H1 (cell line): ENCODE measurements around the gene MPND. TPM values are rescaled to one million over a fixed set of nuclear protein-coding genes. Genes with fewer than 3 reads are reported as not detected.

Source experiments
- CTCF ChIA-PET: fragments of 300-600 bp; sonication (Branson Sonifier 250); formaldehyde crosslinking; loops from one replicate; lab custom pipeline; 2021; ENCODE audit not compliant: partially characterized antibody; lab: Charles Lee
- POLR2A ChIA-PET: fragments of 300-600 bp; sonication (Branson Sonifier 250); formaldehyde crosslinking; loops from one replicate; lab custom pipeline; 2021; ENCODE audit warnings: inconsistent platforms; ENCODE audit not compliant: partially characterized antibody; lab: Charles Lee
- DNase-seq, 2 experiments: peaks; one replicate each; pipeline versions ENCODE4 v3.0.0 to v3.0.0-alpha.2; 2010 to 2022; ENCODE audit warnings: low spot score in 2 of 2, low read depth in 1 of 2, mixed read lengths in 1 of 2
- FAIRE-seq: peaks from 2 replicates; lab custom pipeline; 2011; peaks lifted over from hg19 to GRCh38; lab: Jason Lieb, UNC
- H2AFZ ChIP-seq: 2 replicates; pipeline ENCODE4 v1.8.1; 2012; ENCODE audit warnings: low read length, inconsistent platforms
- H2AK5ac ChIP-seq: 2 replicates; pipeline ENCODE4 v1.6.1; 2013; ENCODE audit warnings: low read depth, low read length
- H2BK120ac ChIP-seq: replicated peaks from 2 replicates; pipeline ENCODE3; 2013; ENCODE audit warnings: low read depth, low read length, inconsistent platforms
- H2BK12ac ChIP-seq: 2 replicates; pipeline ENCODE4 v1.6.1; 2013; ENCODE audit warnings: low read depth, low read length
- H2BK15ac ChIP-seq: 2 replicates; pipeline ENCODE4 v1.6.1; 2013; ENCODE audit warnings: low read length
- H2BK20ac ChIP-seq: 2 replicates; pipeline ENCODE4 v1.6.1; 2013; ENCODE audit warnings: low read length
- H2BK5ac ChIP-seq: 2 replicates; pipeline ENCODE4 v1.6.1; 2013; ENCODE audit warnings: low read depth, low read length
- H3K14ac ChIP-seq: 2 replicates; pipeline ENCODE4 v1.6.1; 2013; ENCODE audit warnings: inconsistent platforms; ENCODE audit not compliant: insufficient read length
- H3K18ac ChIP-seq: 2 replicates; pipeline ENCODE4 v1.6.1; 2013; ENCODE audit warnings: low read length; ENCODE audit errors: extremely low read depth
- H3K23ac ChIP-seq: 2 replicates; pipeline ENCODE4 v1.6.1; 2013; ENCODE audit warnings: inconsistent platforms; ENCODE audit not compliant: insufficient read length
- H3K23me2 ChIP-seq: 2 replicates; pipeline ENCODE4 v1.6.1; 2013; ENCODE audit warnings: low read depth, low read length
- H3K27ac ChIP-seq: 2 replicates; pipeline ENCODE4 v1.6.1; 2011; ENCODE audit warnings: low read depth, low read length, inconsistent platforms
- H3K27me3 ChIP-seq, 4 experiments: replicated peaks in 1 of 4; 1 replicate in 1 of 4; 2 replicates in 3 of 4; pipeline versions ENCODE4 v1.6.1 to v1.8.1; 2011 to 2013; ENCODE audit warnings: low read length in 3 of 4, mild to moderate bottlenecking in 3 of 4, inconsistent platforms in 2 of 4, mixed read lengths in 2 of 4, moderate library complexity in 1 of 4; ENCODE audit not compliant: control insufficient read depth in 3 of 4, insufficient read depth in 3 of 4; ENCODE audit errors: extremely low read depth in 1 of 4
- H3K36me3 ChIP-seq, 4 experiments: 2 replicates each; pipeline versions ENCODE4 v1.6.1 to v1.8.1; 2011 to 2013; ENCODE audit warnings: mild to moderate bottlenecking in 4 of 4, low read length in 3 of 4, moderate library complexity in 2 of 4, control low read depth in 1 of 4, inconsistent platforms in 1 of 4; ENCODE audit not compliant: insufficient read depth in 4 of 4, control insufficient read depth in 2 of 4
- H3K4ac ChIP-seq: replicated peaks from 2 replicates; pipeline ENCODE3; 2013; ENCODE audit warnings: low read length, low read depth, mixed read lengths, inconsistent platforms; ENCODE audit not compliant: insufficient read length
- H3K4me1 ChIP-seq, 4 experiments: replicated peaks in 1 of 4; 1 replicate in 1 of 4; 2 replicates in 3 of 4; pipeline versions ENCODE4 v1.6.1 to v1.8.1; 2011 to 2013; ENCODE audit warnings: low read length in 3 of 4, inconsistent platforms in 2 of 4, mixed read lengths in 1 of 4; ENCODE audit not compliant: insufficient read depth in 4 of 4, control insufficient read depth in 3 of 4
- H3K4me2 ChIP-seq, 2 experiments: 2 replicates each; pipeline versions ENCODE4 v1.6.1 to v1.8.1; 2011 to 2013; ENCODE audit warnings: low read depth in 2 of 2, low read length in 2 of 2, control low read depth in 1 of 2, inconsistent platforms in 1 of 2, mild to moderate bottlenecking in 1 of 2; ENCODE audit not compliant: insufficient read depth in 1 of 2
- H3K4me3 ChIP-seq, 4 experiments: fragments of 200-600, 300-600 bp in 1 of 4; sonication (generic), shearing (Covaris generic), sonication (Bioruptor Twin) in 1 of 4; 2 replicates each; pipeline versions ENCODE4 v1.5.1 to v1.8.1; 2011 to 2016; ENCODE audit warnings: low read length in 4 of 4, low read depth in 3 of 4, control low read depth in 2 of 4, inconsistent platforms in 2 of 4, mild to moderate bottlenecking in 2 of 4, mixed read lengths in 1 of 4, moderate library complexity in 1 of 4; ENCODE audit not compliant: insufficient read depth in 2 of 4; ENCODE audit errors: extremely low read depth in 1 of 4
- H3K56ac ChIP-seq: replicated peaks from 2 replicates; pipeline ENCODE3; 2013; ENCODE audit warnings: low read depth, mild to moderate bottlenecking, mixed read lengths, low read length, inconsistent platforms; ENCODE audit not compliant: insufficient read length
- H3K79me1 ChIP-seq: 2 replicates; pipeline ENCODE4 v1.6.1; 2013; ENCODE audit warnings: low read depth, low read length, control low read depth
- H3K79me2 ChIP-seq, 2 experiments: 2 replicates each; pipeline versions ENCODE4 v1.6.1 to v1.8.1; 2012 to 2013; ENCODE audit warnings: low read length in 2 of 2, mild to moderate bottlenecking in 2 of 2, inconsistent platforms in 1 of 2; ENCODE audit not compliant: insufficient read depth in 2 of 2, control insufficient read depth in 1 of 2
- H3K9ac ChIP-seq, 4 experiments: replicated peaks in 1 of 4; 1 replicate in 1 of 4; 2 replicates in 3 of 4; pipeline versions ENCODE4 v1.6.1 to v1.8.1; 2011 to 2013; ENCODE audit warnings: low read depth in 3 of 4, low read length in 3 of 4, control low read depth in 2 of 4, mild to moderate bottlenecking in 2 of 4, moderate library complexity in 2 of 4, inconsistent platforms in 1 of 4; ENCODE audit errors: extremely low read depth in 1 of 4
- H3K9me3 ChIP-seq, 2 experiments: 2 replicates each; pipeline versions ENCODE4 v1.6.1 to v1.8.1; 2012 to 2013; ENCODE audit warnings: mild to moderate bottlenecking in 2 of 2, moderate library complexity in 2 of 2, control low read depth in 1 of 2, inconsistent platforms in 1 of 2, low read depth in 1 of 2, low read length in 1 of 2, mixed read lengths in 1 of 2; ENCODE audit not compliant: insufficient read depth in 2 of 2
- H4K20me1 ChIP-seq, 2 experiments: replicated peaks in 1 of 2; 2 replicates each; pipeline versions ENCODE3 to v1.8.1; 2011 to 2013; ENCODE audit warnings: inconsistent platforms in 2 of 2, low read length in 2 of 2, mild to moderate bottlenecking in 1 of 2; ENCODE audit not compliant: insufficient read depth in 2 of 2, control insufficient read depth in 1 of 2
- H4K5ac ChIP-seq: 2 replicates; pipeline ENCODE4 v1.6.1; 2013; ENCODE audit warnings: low read length, low read depth, mixed read lengths, inconsistent platforms; ENCODE audit not compliant: insufficient read length
- H4K8ac ChIP-seq: 2 replicates; pipeline ENCODE4 v1.8.0; 2013; ENCODE audit warnings: mild to moderate bottlenecking, moderate library complexity, low read length, inconsistent platforms; ENCODE audit not compliant: insufficient read depth; ENCODE audit errors: extremely low read depth
- H4K91ac ChIP-seq: replicated peaks from 2 replicates; pipeline ENCODE3; 2013; ENCODE audit warnings: low read length, mixed read lengths, inconsistent platforms; ENCODE audit not compliant: insufficient read length
- ASH2L ChIP-seq: fragments of 200-600, 300-600 bp; sonication (generic); IDR thresholded peaks from one replicate; pipeline ENCODE4 v1.7.1; 2017; ENCODE audit warnings: low read length
- BCL11A ChIP-seq, 2 experiments: IDR thresholded peaks; one replicate each; pipeline ENCODE4 v1.6.1; 2011; ENCODE audit warnings: low read depth in 2 of 2, low read length in 2 of 2, mild to moderate bottlenecking in 2 of 2
- NANOG ChIP-seq: IDR thresholded peaks from 2 replicates; pipeline ENCODE4 v1.6.1; 2011; ENCODE audit warnings: low read length, low read depth, mild to moderate bottlenecking, inconsistent platforms; ENCODE audit not compliant: insufficient read depth, poor library complexity, severe bottlenecking
- RAD21 ChIP-seq, 2 experiments: IDR thresholded peaks in 1 of 2; conservative IDR thresholded peaks in 1 of 2; 2 replicates each; pipeline ENCODE4 v1.6.1; 2011; ENCODE audit warnings: low read depth in 2 of 2, low read length in 2 of 2, improper control_type of control experiment in 1 of 2, inconsistent platforms in 1 of 2, mild to moderate bottlenecking in 1 of 2, moderate library complexity in 1 of 2
- SIN3A ChIP-seq, 2 experiments: IDR thresholded peaks in 1 of 2; conservative IDR thresholded peaks in 1 of 2; 2 replicates each; pipeline ENCODE4 v1.6.1; 2011 to 2012; ENCODE audit warnings: low read length in 2 of 2, improper control_type of control experiment in 1 of 2, low read depth in 1 of 2, mild to moderate bottlenecking in 1 of 2
- SUZ12 ChIP-seq: fragments of 200-600 bp; sonication (generic); IDR thresholded peaks from 2 replicates; pipeline ENCODE4 v1.6.1; 2012; ENCODE audit warnings: mild to moderate bottlenecking, inconsistent platforms, low read length, moderate library complexity, mixed read lengths
- TAF1 ChIP-seq: IDR thresholded peaks from 2 replicates; pipeline ENCODE4 v1.6.1; 2011; ENCODE audit warnings: mild to moderate bottlenecking, low read depth, low read length
- TCF12 ChIP-seq: IDR thresholded peaks from 2 replicates; pipeline ENCODE4 v1.6.1; 2011; ENCODE audit warnings: low read depth, mild to moderate bottlenecking, low read length
- YY1 ChIP-seq: IDR thresholded peaks from 2 replicates; pipeline ENCODE4 v1.6.1; 2011; ENCODE audit warnings: low read depth, mild to moderate bottlenecking, low read length
- WGBS, 2 experiments: shearing (Covaris generic) in 1 of 2; methylation state at CpG; one replicate each; pipeline versions ENCODE4 v1.1.6 to v1.1.7; 2013 to 2015; ENCODE audit warnings: low lambda C conversion rate in 2 of 2, mixed read lengths in 2 of 2, inconsistent platforms in 1 of 2, low coverage in 1 of 2, missing lambda C conversion rate in 1 of 2; ENCODE audit not compliant: insufficient replicate concordance in 2 of 2, insufficient coverage in 1 of 2, insufficient read length in 1 of 2; ENCODE audit errors: extremely low coverage in 1 of 2, missing lambda C conversion rate in 1 of 2; 5-methylcytosine and 5-hydroxymethylcytosine counted together
- polyA plus RNA-seq, 7 experiments: library from polyadenylated mRNA; depleted of rRNA in 3 of 7; stranded (reverse) in 5 of 7; unstranded in 2 of 7; fragments of >200 nt in 5 of 7; fragments of 200-250 nt in 2 of 7; gene quantifications; 1 replicate in 5 of 7; 2 replicates in 1 of 7; 4 replicates in 1 of 7; pipeline versions ENCODE4 v1.2.1 to v1.2.3, GENCODE V29; 2011 to 2013; ENCODE audit warnings: missing spikeins in 2 of 7, mixed read lengths in 2 of 7
- total RNA-seq: library from RNA; stranded (reverse); fragmentation: NEBNext Ultra II Directional; extraction: Animal tissue kit (Norgen Biotek cat#: 25700); gene quantifications from 2 replicates; pipeline ENCODE4 v1.2.1, GENCODE V29; 2021
- TF ChIP-seq, protein P1 (sequence below): IDR thresholded peaks from 2 replicates; pipeline ENCODE4 v1.6.1; 2012; ENCODE audit warnings: inconsistent platforms

MPND gene
- total and polyA plus RNA-seq, 2 of the 8 experiments (the other 6 are each of a cell fraction or from before 2014, with no cell fraction given) = 22.9 to 27.7 TPM

DNA sequence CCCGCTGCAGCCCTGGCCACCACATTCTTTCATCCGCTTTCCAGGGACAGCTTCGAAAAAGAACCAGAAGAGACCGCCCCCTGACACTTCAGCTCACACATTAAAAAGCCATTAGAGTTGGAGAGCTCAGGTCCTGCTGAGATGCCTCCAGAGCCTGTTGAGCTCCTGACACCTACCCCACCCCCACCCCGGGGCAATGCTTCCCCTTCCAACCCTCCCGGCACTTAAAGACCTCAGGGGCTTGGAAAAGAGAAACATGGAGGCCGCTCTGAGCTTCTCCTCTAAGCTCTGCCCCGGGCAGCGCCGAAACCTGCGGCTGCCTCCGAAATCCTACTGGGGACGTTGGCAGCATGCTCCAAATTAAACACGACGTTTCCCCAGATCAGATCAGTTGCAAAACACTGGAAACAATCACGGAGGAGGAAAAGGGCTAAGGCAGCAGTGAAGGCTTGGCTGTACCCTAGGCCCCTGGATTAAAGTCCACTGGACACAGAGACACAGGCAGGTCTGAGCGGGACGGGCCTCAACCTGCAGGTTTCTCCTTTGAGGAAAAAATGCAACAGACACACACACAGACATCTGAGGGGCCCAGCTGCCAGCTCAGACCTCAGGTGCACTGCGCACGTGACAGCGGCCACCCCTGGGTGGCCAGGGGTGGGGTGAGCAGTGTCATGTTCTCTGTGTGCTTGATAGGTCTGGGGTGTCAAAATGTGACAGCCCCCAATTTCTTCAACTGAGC lies 47.4 kb downstream of the MPND start:
- POLR2A ChIA-PET = interaction anchor here (0.7 to 5.2 kb wide), 13 partner anchors 9 to 66 kb away, joined by 3 to 57 read pairs (median 4); partner anchors contain the start of genes CHAF1A and SH3GL1
- no peak for TF ChIP-seq SUZ12
- TF ChIP-seq ASH2L = peak; percentile 14
- TF ChIP-seq YY1 = peak; percentile 71
- peak in 1 of 2 experiments; percentile 8; a peak in 1 of 4 replicates for TF ChIP-seq RAD21 (IDR thresholded peaks at IDR 0.05 in 1 of 2, conservative IDR thresholded peaks at IDR 0.05 in 1 of 2; ENCODE audit: low read depth in 2 of 2, low read length in 2 of 2)
- TF ChIP-seq TAF1 = 0 out of 2 replicates have a peak, but pooled peaks have one; percentile 27
- TF ChIP-seq TCF12 = no peak
- TF ChIP-seq SIN3A (conservative IDR thresholded peaks at IDR 0.05 in 1 of 2, IDR thresholded peaks at IDR 0.05 in 1 of 2; ENCODE audit: low read depth in 1 of 2, low read length in 2 of 2) = peak; percentile 54 to 58; a peak in 1 of 4 replicates
- peak; percentile 57 for TF ChIP-seq NANOG
- TF ChIP-seq, protein P1, sequence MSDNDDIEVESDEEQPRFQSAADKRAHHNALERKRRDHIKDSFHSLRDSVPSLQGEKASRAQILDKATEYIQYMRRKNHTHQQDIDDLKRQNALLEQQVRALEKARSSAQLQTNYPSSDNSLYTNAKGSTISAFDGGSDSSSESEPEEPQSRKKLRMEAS = peak; percentile 49
- TF ChIP-seq BCL11A (IDR thresholded peaks at IDR 0.05; ENCODE audit: low read depth in 2 of 2, low read length in 2 of 2) = no peak

More for the DNA sequence above, 47.4 kb downstream of the MPND start:
- peaks cover 0 to 84% of the 10 kb centered on the region in 2 experiments; a peak in 2 of 4 replicates for H3K79me2 ChIP-seq
- no peak overlapping the region for H3K23ac ChIP-seq
- H3K4me2 ChIP-seq = peak overlapping the region; percentile 61 to 89
- peak overlapping the region; percentile 60; the same call in 1 of the 2 replicates for H3K18ac ChIP-seq
- no peak overlapping the region for H3K56ac ChIP-seq
- no peak overlapping the region for H4K91ac ChIP-seq
- no peaks in the 10 kb centered on the region for H3K9me3 ChIP-seq
- no peak overlapping the region for H4K8ac ChIP-seq
- WGBS, 2 experiments = 40% methylated on average over 21 of the region's 21 CpGs; no CpG with 5 or more reads in 1 of the 2 experiments
- 0 out of 2 replicates have a peak overlapping the region, but pooled peaks have one; percentile 40 for H2BK5ac ChIP-seq
- peak overlapping the region; percentile 91; the same call in 1 of the 2 replicates for H2BK12ac ChIP-seq
- H3K79me1 ChIP-seq = peaks cover 40% of the 10 kb centered on the region
- CTCF ChIA-PET = interaction anchor here (0.7 to 7.2 kb wide), 14 partner anchors 10 to 124 kb away, joined by 3 to 72 read pairs (median 6); partner anchors contain the start of genes CHAF1A and SH3GL1
- H2AFZ ChIP-seq = no peak overlapping the region
- peaks cover 10 to 39% (median 26%) of the 10 kb centered on the region in 4 experiments for H3K4me1 ChIP-seq
- H3K9ac ChIP-seq = no peak overlapping the region; a peak in 2 of 7 replicates
- H4K20me1 ChIP-seq = peaks cover 28 to 49% of the 10 kb centered on the region in 2 experiments
- no peaks in the 10 kb centered on the region for H3K27me3 ChIP-seq
- H3K4ac ChIP-seq = peak overlapping the region; percentile 50
- peak in 1 of 2 experiments; percentile 51 for DNase-seq
- H3K14ac ChIP-seq = no peak overlapping the region
- no peak overlapping the region for H4K5ac ChIP-seq
- H2BK120ac ChIP-seq = no peak overlapping the region
- H2BK20ac ChIP-seq = no peak overlapping the region
- no peak overlapping the region for H2BK15ac ChIP-seq
- no peak overlapping the region for H2AK5ac ChIP-seq
- H3K36me3 ChIP-seq = no peaks in the 10 kb centered on the region; a peak in 1 of 8 replicates
- peak overlapping the region in 3 of 4 experiments; percentile 15 to 48 (median 19); a peak in 5 of 8 replicates for H3K4me3 ChIP-seq
- H3K27ac ChIP-seq = no peak overlapping the region
- peak; percentile 76 for FAIRE-seq
- no peaks in the 10 kb centered on the region; the same call in 1 of the 2 replicates for H3K23me2 ChIP-seq
